ENCODE measurements around the gene IL4I1. TPM values are rescaled to one million over a fixed set of nuclear protein-coding genes. Genes with fewer than 3 reads are reported as not detected.
A peak's percentile ranks its signal among the peaks of the same experiment; 100 is the strongest.

IL4I1 gene
- total RNA-seq, 6 donors from 2014 or later, result 0.44 to 7.3 (median 2.1) TPM

- Histone ChIP-seq H3K27ac (peak overlapping the region in 1 of 4 donors; percentile 71), H3K27me3 (peaks cover 0 to 3% (median 0%) of the 10 kb centered on the region in 4 donors), H3K4me3 (no peak overlapping the region), H3K9me3 (no peaks in the 10 kb centered on the region), H3K36me3 (no peaks in the 10 kb centered on the region), H3K4me1 (peaks cover 17 to 21% (median 20%) of the 10 kb centered on the region in 4 donors)
- WGBS, 2 donors, result 76 to 83% methylated on average over 13 to 16 of the region's 17 CpGs
- ATAC-seq (ENCODE audit: low FRiP score in 2 of 2) (no peak), DNase-seq (peak in 1 of 2 donors; percentile 72)
- no peak for TF ChIP-seq POLR2A (IDR thresholded peaks at IDR 0.05)
- TF ChIP-seq, protein P1, sequence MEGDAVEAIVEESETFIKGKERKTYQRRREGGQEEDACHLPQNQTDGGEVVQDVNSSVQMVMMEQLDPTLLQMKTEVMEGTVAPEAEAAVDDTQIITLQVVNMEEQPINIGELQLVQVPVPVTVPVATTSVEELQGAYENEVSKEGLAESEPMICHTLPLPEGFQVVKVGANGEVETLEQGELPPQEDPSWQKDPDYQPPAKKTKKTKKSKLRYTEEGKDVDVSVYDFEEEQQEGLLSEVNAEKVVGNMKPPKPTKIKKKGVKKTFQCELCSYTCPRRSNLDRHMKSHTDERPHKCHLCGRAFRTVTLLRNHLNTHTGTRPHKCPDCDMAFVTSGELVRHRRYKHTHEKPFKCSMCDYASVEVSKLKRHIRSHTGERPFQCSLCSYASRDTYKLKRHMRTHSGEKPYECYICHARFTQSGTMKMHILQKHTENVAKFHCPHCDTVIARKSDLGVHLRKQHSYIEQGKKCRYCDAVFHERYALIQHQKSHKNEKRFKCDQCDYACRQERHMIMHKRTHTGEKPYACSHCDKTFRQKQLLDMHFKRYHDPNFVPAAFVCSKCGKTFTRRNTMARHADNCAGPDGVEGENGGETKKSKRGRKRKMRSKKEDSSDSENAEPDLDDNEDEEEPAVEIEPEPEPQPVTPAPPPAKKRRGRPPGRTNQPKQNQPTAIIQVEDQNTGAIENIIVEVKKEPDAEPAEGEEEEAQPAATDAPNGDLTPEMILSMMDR (IDR thresholded peaks at IDR 0.05), result no peak
- no peak for TF ChIP-seq EP300 (IDR thresholded peaks at IDR 0.05)
- TF ChIP-seq POLR2AphosphoS5 (IDR thresholded peaks at IDR 0.05), result no peak
These were observed 955 bp downstream of the IL4I1 start for GRCh38 chr19:49895566-49896297.

DNA sequence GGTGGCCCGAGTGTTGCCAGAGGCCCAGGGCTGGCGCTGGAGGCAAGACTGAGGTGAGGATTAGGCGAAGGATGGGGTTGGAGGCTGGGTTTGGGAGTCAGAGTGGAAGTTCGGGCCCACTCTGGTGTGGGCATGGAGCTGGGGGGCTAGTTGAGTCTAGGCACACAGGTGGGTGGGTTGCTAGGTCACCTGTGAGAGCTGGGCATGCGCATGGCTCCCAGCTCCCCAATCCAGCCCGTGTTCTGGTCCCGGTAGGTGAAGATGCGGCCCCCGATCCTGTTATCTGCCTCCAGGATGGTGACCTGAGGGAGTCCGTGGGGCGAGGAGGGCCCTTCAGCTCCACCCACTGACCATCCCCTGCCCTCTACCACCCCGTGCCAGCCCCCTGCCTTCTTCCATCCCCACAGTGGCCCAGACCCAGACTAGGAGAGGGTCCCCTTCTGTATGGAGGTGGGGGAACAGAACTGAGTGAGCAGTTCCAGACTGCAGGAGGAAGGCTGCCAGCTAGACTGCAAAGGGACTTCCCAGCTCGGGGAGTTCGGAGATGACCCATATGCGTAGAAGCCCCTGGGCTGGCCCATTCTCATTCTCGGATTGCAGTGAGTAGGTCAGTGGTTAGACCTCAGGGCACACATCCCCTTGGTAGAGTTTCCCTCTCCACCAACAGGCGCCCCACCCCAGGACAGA, 1.7 kb downstream of the IL4I1 start:
- Histone ChIP-seq H3K27ac (no peak overlapping the region), H3K36me3 (no peaks in the 10 kb centered on the region), H3K9me3 (no peaks in the 10 kb centered on the region), H3K4me3 (no peak overlapping the region), H3K27me3 (peaks cover 0 to 3% (median 0%) of the 10 kb centered on the region in 4 donors), H3K4me1 (peaks cover 23 to 29% (median 27%) of the 10 kb centered on the region in 4 donors)
- ATAC-seq (ENCODE audit: low FRiP score in 2 of 2) (no peak), DNase-seq (no peak)
- WGBS, 2 donors, result 80 to 88% methylated on average over 11 to 17 of the region's 17 CpGs
- TF ChIP-seq POLR2A (IDR thresholded peaks at IDR 0.05) (no peak), POLR2AphosphoS5 (IDR thresholded peaks at IDR 0.05) (no peak), EP300 (IDR thresholded peaks at IDR 0.05) (no peak)
- TF ChIP-seq, protein P1 (IDR thresholded peaks at IDR 0.05), result no peak

DNA sequence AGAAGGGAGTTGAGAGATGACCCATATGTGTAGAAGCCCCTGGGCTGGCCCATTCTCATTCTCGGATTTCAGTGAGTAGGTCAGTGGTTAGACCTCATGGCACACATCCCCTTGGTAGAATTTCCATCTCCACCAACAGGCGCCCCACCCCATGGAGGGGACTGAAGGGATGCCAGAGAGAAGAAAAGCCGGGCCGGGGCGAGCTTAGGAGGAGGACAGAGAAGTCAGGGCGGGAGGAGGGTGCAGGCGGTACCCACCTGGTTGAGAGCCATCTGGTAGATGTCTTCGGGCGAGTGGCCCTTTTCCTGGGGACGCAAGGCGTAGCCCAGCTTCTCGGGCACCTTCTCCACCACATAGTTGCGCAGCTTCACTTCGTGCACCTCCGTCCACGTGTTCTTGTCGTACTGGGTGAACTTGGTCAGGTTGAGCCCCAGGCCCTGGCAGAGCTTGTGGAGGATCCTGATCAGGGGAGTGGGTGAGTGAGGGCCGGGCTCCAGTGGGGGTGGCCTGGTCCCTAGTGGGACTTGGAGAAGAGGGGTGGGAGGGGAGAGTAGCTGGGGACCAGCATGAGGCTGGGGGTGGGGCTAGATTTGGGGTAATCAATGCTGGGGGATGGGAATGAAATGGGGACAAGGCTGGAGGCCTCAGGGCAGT, 2.5 kb downstream of the IL4I1 start:
- Histone ChIP-seq H3K27me3 (peaks cover 0 to 3% (median 0%) of the 10 kb centered on the region in 4 donors), H3K36me3 (peaks cover 0 to 1% (median 0%) of the 10 kb centered on the region in 4 donors), H3K9me3 (no peaks in the 10 kb centered on the region), H3K4me3 (no peak overlapping the region), H3K4me1 (peaks cover 27 to 32% (median 31%) of the 10 kb centered on the region in 4 donors), H3K27ac (no peak overlapping the region)
- DNase-seq (no peak), ATAC-seq (ENCODE audit: low FRiP score in 2 of 2) (no peak)
- TF ChIP-seq POLR2AphosphoS5 (IDR thresholded peaks at IDR 0.05), result no peak
- no peak for TF ChIP-seq POLR2A (IDR thresholded peaks at IDR 0.05)
- no peak for TF ChIP-seq EP300 (IDR thresholded peaks at IDR 0.05)
- TF ChIP-seq, protein P1 (IDR thresholded peaks at IDR 0.05), result no peak
- WGBS, 2 donors, result 95 to 98% methylated on average over 16 to 18 of the region's 18 CpGs

GRCh38 chr19:49892716-49893115, 4.0 kb downstream of the IL4I1 start:
- no peak for TF ChIP-seq EP300 (IDR thresholded peaks at IDR 0.05)
- no peak for TF ChIP-seq POLR2A (IDR thresholded peaks at IDR 0.05)
- TF ChIP-seq POLR2AphosphoS5 (IDR thresholded peaks at IDR 0.05), result no peak
- TF ChIP-seq, protein P1 (IDR thresholded peaks at IDR 0.05), result no peak
- H3K9me3 ChIP-seq, result no peaks in the 10 kb centered on the region
- DNase-seq, result no peak
- H3K27me3 ChIP-seq, result peaks cover 0 to 3% (median 0%) of the 10 kb centered on the region in 4 donors
- H3K27ac ChIP-seq, result no peak overlapping the region
- H3K36me3 ChIP-seq, result peaks cover 0 to 8% (median 3%) of the 10 kb centered on the region in 4 donors
- H3K4me1 ChIP-seq, result peaks cover 22 to 26% (median 25%) of the 10 kb centered on the region in 4 donors
- WGBS, 2 donors, result 90 to 100% methylated on average over 1 of the region's 1 CpG
- no peak overlapping the region for H3K4me3 ChIP-seq
- no peak for ATAC-seq (ENCODE audit: low FRiP score in 2 of 2)
